Measurements from ENCODE around the gene RAD51B. TPM values are rescaled to one million over a fixed set of nuclear protein-coding genes. Genes with fewer than 3 reads are reported as not detected.

The RAD51B gene
- polyA plus RNA-seq, 1 donor (not counting 4 experiments of a cell fraction or from before 2014, with no cell fraction given): 13.3 TPM

DNA sequence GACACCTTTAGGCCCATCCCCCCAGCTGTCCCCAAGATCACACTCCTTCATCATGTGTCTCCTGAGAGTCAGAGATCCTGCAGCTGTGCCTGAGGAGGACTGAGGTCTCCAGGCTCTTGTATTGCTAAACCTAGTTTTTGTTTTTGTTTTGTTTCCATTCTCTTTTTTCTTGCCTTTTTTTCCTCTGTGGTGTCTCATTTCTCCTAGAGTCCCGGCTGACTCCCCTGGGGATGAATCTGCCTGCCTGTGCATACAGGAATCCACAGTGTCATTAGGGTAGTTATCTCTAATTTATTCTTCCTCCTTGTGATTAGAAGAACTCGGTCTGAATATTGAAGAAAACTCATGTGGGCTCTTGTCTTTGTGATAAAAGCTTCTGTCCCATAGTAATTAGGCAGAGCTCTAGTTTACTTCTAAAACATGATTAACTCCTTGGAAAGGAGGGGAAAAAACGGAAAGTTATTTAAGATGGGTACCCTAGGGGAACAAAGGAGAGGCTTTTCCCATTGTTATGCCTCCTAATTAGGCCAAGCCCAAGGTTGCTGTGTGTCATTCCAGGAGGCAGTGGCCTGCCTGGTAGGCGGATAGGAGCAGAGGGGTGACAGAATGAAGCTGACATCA lies 630.1 kb downstream of the RAD51B start:
- Histone ChIP-seq H4K20me1 (ENCODE audit: control insufficient read depth, extremely low read depth, insufficient read depth, low read length) (no peaks in the 10 kb centered on the region), H3K9me1 (ENCODE audit: control insufficient read depth, extremely low read depth, insufficient read depth, low read length) (no peaks in the 10 kb centered on the region), H3K9me3 (ENCODE audit: control insufficient read depth, low read depth, low read length) (no peaks in the 10 kb centered on the region), H3K27ac (ENCODE audit: control insufficient read depth, insufficient read depth, low read length) (no peak overlapping the region), H3K36me3 (ENCODE audit: control insufficient read depth in 2 of 2, extremely low read depth in 1 of 2, insufficient read depth in 2 of 2, low read length in 2 of 2) (no peaks in the 10 kb centered on the region), H3K4me3 (ENCODE audit: control insufficient read depth in 2 of 3, extremely low read depth in 1 of 3, insufficient read depth in 2 of 3, low read depth in 1 of 3, low read length in 3 of 3) (no peak overlapping the region), H3K9ac (ENCODE audit: control insufficient read depth, extremely low read depth, insufficient read depth, low read length) (no peak overlapping the region), H2AFZ (ENCODE audit: control insufficient read depth, low read length) (no peak overlapping the region), H3K4me1 (ENCODE audit: control insufficient read depth, extremely low read depth, insufficient read depth, low read length) (peaks cover 8% of the 10 kb centered on the region), H3K4me2 (ENCODE audit: control insufficient read depth, extremely low read depth, insufficient read depth, low read depth, low read length) (no peak overlapping the region), H3K79me2 (ENCODE audit: control insufficient read depth, insufficient read depth, low read length) (no peaks in the 10 kb centered on the region), H3K27me3 (ENCODE audit: control insufficient read depth, extremely low read depth, insufficient read depth, low read length) (no peaks in the 10 kb centered on the region)
- dilution Hi-C loops (cut with MboI; ENCODE audit: extremely low pct_ligation_motif_present, low sequenced_read_pairs): no loop called here
- DNase-seq (ENCODE audit: low read depth, low spot score) (no peak), FAIRE-seq (peak; percentile 64)
- TF ChIP-seq, protein P1, sequence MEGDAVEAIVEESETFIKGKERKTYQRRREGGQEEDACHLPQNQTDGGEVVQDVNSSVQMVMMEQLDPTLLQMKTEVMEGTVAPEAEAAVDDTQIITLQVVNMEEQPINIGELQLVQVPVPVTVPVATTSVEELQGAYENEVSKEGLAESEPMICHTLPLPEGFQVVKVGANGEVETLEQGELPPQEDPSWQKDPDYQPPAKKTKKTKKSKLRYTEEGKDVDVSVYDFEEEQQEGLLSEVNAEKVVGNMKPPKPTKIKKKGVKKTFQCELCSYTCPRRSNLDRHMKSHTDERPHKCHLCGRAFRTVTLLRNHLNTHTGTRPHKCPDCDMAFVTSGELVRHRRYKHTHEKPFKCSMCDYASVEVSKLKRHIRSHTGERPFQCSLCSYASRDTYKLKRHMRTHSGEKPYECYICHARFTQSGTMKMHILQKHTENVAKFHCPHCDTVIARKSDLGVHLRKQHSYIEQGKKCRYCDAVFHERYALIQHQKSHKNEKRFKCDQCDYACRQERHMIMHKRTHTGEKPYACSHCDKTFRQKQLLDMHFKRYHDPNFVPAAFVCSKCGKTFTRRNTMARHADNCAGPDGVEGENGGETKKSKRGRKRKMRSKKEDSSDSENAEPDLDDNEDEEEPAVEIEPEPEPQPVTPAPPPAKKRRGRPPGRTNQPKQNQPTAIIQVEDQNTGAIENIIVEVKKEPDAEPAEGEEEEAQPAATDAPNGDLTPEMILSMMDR (optimal IDR thresholded peaks at IDR 0.05 in 1 of 3, IDR thresholded peaks at IDR 0.05 in 1 of 3, conservative IDR thresholded peaks at IDR 0.05 in 1 of 3; ENCODE audit: extremely low read depth in 1 of 3, insufficient read depth in 2 of 3, low read length in 3 of 3): no peak
- no peak for TF ChIP-seq EZH2 (IDR thresholded peaks at IDR 0.05; ENCODE audit: low read length)

DNA sequence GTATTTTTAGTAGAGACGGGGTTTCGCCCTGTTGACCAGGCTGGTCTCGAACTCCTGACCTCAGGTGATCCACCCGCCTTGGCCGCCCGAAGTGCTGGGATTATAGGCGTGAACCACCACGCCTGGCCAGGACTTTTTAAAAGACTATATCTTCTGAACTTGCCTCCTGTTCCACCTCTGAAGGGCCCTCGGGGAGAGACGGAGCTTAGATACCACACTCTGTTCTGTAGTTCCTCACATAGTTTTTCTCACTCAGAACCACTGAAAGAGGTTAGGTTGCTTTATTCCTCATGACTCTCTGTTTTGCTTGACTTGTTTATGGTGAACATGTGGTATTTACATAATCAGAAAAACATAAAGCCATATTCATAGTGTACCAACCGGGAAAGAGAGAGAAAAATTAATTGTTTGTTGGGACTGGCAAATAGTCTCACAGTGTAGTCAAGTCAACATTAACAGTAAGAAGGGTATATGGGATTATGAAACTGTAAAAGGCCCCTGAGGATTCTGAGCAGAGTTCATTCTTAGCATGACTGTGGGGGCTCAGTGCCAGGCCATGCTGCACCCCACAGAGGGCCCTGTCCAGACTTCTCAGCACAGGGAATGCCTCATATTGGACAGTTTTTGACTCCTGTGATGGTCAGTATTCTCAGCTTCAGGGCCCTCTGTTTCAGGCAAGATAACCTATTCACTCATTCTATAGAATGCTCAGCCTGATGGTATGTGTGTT lies 631.0 kb downstream of the RAD51B start:
- no peak overlapping the region for H3K27ac ChIP-seq (ENCODE audit: control insufficient read depth, insufficient read depth, low read length)
- no peak for DNase-seq (ENCODE audit: low read depth, low spot score)
- TF ChIP-seq, protein P1 (optimal IDR thresholded peaks at IDR 0.05 in 1 of 3, IDR thresholded peaks at IDR 0.05 in 1 of 3, conservative IDR thresholded peaks at IDR 0.05 in 1 of 3; ENCODE audit: extremely low read depth in 1 of 3, insufficient read depth in 2 of 3, low read length in 3 of 3): no peak
- no peak for TF ChIP-seq EZH2 (IDR thresholded peaks at IDR 0.05; ENCODE audit: low read length)

More for the DNA sequence above, 631.0 kb downstream of the RAD51B start:
- dilution Hi-C loops (cut with MboI; ENCODE audit: extremely low pct_ligation_motif_present, low sequenced_read_pairs): no loop called here
- H4K20me1 ChIP-seq (ENCODE audit: control insufficient read depth, extremely low read depth, insufficient read depth, low read length): no peaks in the 10 kb centered on the region
- no peaks in the 10 kb centered on the region for H3K9me3 ChIP-seq (ENCODE audit: control insufficient read depth, low read depth, low read length)
- no peaks in the 10 kb centered on the region for H3K36me3 ChIP-seq (ENCODE audit: control insufficient read depth in 2 of 2, extremely low read depth in 1 of 2, insufficient read depth in 2 of 2, low read length in 2 of 2)
- H3K9ac ChIP-seq (ENCODE audit: control insufficient read depth, extremely low read depth, insufficient read depth, low read length): no peak overlapping the region
- no peak overlapping the region for H3K4me3 ChIP-seq (ENCODE audit: control insufficient read depth in 2 of 3, extremely low read depth in 1 of 3, insufficient read depth in 2 of 3, low read depth in 1 of 3, low read length in 3 of 3)
- H3K27me3 ChIP-seq (ENCODE audit: control insufficient read depth, extremely low read depth, insufficient read depth, low read length): no peaks in the 10 kb centered on the region
- H3K9me1 ChIP-seq (ENCODE audit: control insufficient read depth, extremely low read depth, insufficient read depth, low read length): no peaks in the 10 kb centered on the region
- FAIRE-seq: no peak
- no peaks in the 10 kb centered on the region for H3K79me2 ChIP-seq (ENCODE audit: control insufficient read depth, insufficient read depth, low read length)
- no peak overlapping the region for H2AFZ ChIP-seq (ENCODE audit: control insufficient read depth, low read length)
- peaks cover 4% of the 10 kb centered on the region for H3K4me1 ChIP-seq (ENCODE audit: control insufficient read depth, extremely low read depth, insufficient read depth, low read length)
- no peak overlapping the region for H3K4me2 ChIP-seq (ENCODE audit: control insufficient read depth, extremely low read depth, insufficient read depth, low read depth, low read length)

All from keratinocyte (primary cell).